Left ventricle myocardium inferior (tissue), 1 donor: Measurements from ENCODE around the gene MS4A8. TPM values are rescaled to one million over a fixed set of nuclear protein-coding genes. Genes with fewer than 3 reads are reported as not detected.

ENCODE experiments used
- DNase-seq: peaks from one replicate; pipeline ENCODE4 v3.0.0-alpha.2; 2020
- H3K27ac ChIP-seq: fragments of 200-600 bp; replicated peaks from 2 replicates; pipeline ENCODE4 v1.8.0; 2021
- H3K27me3 ChIP-seq: fragments of 200-600 bp; 2 replicates; pipeline ENCODE4 v1.8.0; 2021; ENCODE audit warnings: low read depth
- H3K36me3 ChIP-seq: fragments of 200-600 bp; 2 replicates; pipeline ENCODE4 v1.8.0; 2021
- H3K4me1 ChIP-seq: fragments of 200-600 bp; 2 replicates; pipeline ENCODE4 v1.8.0; 2021
- H3K4me3 ChIP-seq: fragments of 200-600 bp; 2 replicates; pipeline ENCODE4 v1.8.0; 2021; ENCODE audit warnings: mild to moderate bottlenecking, moderate library complexity
- H3K9me3 ChIP-seq: fragments of 200-600 bp; replicated peaks from 2 replicates; pipeline ENCODE4 v1.8.0; 2021
- intact Hi-C: fragments of 100-400 bp; cut with micrococcal nuclease; formaldehyde crosslinking; loops from one replicate; pipeline ENCODE4 v1.11.0; 2022
- total RNA-seq: library from RNA; stranded (reverse); fragmentation: NEBNext Ultra II Directional; extraction: Animal tissue kit (Norgen Biotek cat#: 25700); gene quantifications from one replicate; pipeline ENCODE4 v1.2.1, GENCODE V29; 2021
- TF ChIP-seq, protein P1 (sequence below): fragments of 200-600 bp; IDR thresholded peaks from 2 replicates; pipeline ENCODE4 v1.8.0; 2021; ENCODE audit warnings: antibody characterized with exemption, mild to moderate bottlenecking, borderline replicate concordance
- donor health status: DM: no; HTN: yes; CAD: no; lungs with severe emphysema.

Gene MS4A8
- total RNA-seq, 1 donor from 2014 or later: not detected

DNA sequence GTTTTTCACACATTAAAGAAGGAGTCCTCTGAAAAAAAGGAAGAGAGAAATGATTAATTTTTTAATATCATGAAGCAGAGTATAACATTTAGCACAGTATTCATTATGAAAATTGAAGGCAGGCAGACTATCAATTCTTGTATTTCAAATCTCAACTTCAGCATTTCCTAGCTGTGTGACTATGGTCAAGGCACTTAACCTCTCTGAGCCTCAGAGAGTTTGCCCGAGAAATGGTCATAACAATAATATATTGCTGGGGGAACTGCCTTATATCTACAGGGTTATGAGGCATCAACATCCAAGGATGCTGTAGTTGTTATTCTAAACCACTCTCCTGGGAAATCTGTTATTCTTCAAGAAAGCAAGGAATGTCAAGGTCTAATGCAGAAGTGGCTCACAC lies 26.2 kb downstream of the MS4A8 start:
- intact Hi-C loops: no loop called here
- no peak overlapping the region for H3K4me3 ChIP-seq
- no peaks in the 10 kb centered on the region for H3K36me3 ChIP-seq
- H3K27ac ChIP-seq: no peak overlapping the region
- no peaks in the 10 kb centered on the region for H3K4me1 ChIP-seq
- DNase-seq: no peak
- H3K9me3 ChIP-seq: no peaks in the 10 kb centered on the region
- peaks cover 29% of the 10 kb centered on the region for H3K27me3 ChIP-seq
- TF ChIP-seq, protein P1, sequence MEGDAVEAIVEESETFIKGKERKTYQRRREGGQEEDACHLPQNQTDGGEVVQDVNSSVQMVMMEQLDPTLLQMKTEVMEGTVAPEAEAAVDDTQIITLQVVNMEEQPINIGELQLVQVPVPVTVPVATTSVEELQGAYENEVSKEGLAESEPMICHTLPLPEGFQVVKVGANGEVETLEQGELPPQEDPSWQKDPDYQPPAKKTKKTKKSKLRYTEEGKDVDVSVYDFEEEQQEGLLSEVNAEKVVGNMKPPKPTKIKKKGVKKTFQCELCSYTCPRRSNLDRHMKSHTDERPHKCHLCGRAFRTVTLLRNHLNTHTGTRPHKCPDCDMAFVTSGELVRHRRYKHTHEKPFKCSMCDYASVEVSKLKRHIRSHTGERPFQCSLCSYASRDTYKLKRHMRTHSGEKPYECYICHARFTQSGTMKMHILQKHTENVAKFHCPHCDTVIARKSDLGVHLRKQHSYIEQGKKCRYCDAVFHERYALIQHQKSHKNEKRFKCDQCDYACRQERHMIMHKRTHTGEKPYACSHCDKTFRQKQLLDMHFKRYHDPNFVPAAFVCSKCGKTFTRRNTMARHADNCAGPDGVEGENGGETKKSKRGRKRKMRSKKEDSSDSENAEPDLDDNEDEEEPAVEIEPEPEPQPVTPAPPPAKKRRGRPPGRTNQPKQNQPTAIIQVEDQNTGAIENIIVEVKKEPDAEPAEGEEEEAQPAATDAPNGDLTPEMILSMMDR: no peak

DNA sequence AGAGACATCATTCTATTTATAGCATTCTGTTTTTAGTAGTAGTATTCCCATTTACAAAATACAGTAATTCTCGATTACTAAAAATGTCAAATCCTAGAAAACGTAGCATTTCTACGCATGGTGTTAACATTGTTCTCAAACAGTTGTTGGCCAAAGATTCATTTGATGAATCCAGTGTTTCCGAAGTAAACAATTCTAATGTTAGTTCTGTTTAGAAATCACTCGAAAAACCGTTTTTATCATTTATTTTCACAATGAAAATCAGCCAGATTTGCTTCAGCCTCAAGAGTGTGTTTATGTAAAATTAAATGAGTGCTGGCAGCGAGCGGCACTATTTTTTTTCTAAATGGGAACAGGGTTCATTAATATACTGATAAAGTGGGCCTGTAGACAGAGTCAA lies 32.2 kb downstream of the MS4A8 start:
- DNase-seq: no peak
- intact Hi-C loops: no loop called here
- Histone ChIP-seq H3K9me3 (no peaks in the 10 kb centered on the region), H3K4me1 (no peaks in the 10 kb centered on the region), H3K36me3 (no peaks in the 10 kb centered on the region), H3K27me3 (peaks cover 40% of the 10 kb centered on the region), H3K4me3 (no peak overlapping the region), H3K27ac (no peak overlapping the region)
- TF ChIP-seq, protein P1: no peak

DNA sequence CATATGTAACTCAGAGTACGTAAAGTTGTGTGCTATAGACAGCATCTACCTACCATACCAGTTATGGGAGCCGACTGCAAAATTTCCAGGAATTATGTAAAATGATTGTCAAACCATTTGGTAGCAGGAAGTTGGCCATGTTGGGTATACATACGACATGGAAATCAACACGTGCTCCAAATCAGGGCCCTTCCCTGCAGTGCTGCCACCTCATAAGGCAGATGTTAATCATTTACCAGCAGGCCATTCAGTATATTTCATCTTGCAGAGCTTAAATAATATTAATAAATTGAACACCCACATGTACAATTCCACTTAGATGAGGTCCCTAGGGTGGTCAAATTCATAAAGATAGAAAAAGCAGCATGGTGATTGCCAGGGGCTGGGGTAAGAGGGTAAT lies 34.9 kb downstream of the MS4A8 start:
- no peaks in the 10 kb centered on the region for H3K9me3 ChIP-seq
- H3K27ac ChIP-seq: no peak overlapping the region
- intact Hi-C loops: no loop called here
- H3K36me3 ChIP-seq: no peaks in the 10 kb centered on the region
- H3K4me3 ChIP-seq: no peak overlapping the region
- TF ChIP-seq, protein P1: no peak
- no peak for DNase-seq
- peaks cover 41% of the 10 kb centered on the region for H3K27me3 ChIP-seq
- no peaks in the 10 kb centered on the region for H3K4me1 ChIP-seq

DNA sequence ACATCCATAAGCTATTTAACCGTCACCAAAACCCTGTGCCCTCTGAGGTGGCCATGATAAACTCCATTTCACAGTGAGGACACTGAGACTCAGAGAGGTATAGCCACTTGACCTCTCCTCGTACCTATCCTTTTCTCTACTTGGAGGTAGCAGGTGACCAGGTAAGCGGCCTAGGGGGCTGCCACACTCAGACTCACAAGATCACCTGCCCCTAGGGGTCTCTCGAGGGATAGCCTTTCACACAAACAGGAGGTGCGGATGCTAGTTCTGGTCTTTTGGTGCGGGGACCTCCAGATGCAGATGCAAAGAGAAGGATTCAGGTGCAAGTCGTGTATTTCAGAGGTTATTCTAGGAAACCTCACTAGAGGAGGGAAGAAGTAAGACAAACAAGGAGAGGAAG lies 39.7 kb downstream of the MS4A8 start:
- H3K27me3 ChIP-seq: peaks cover 44% of the 10 kb centered on the region
- TF ChIP-seq, protein P1: no peak
- H3K4me1 ChIP-seq: no peaks in the 10 kb centered on the region
- H3K9me3 ChIP-seq: peaks cover 18% of the 10 kb centered on the region
- DNase-seq: no peak
- H3K4me3 ChIP-seq: no peak overlapping the region
- no peaks in the 10 kb centered on the region for H3K36me3 ChIP-seq
- intact Hi-C loops: no loop called here
- no peak overlapping the region for H3K27ac ChIP-seq

DNA sequence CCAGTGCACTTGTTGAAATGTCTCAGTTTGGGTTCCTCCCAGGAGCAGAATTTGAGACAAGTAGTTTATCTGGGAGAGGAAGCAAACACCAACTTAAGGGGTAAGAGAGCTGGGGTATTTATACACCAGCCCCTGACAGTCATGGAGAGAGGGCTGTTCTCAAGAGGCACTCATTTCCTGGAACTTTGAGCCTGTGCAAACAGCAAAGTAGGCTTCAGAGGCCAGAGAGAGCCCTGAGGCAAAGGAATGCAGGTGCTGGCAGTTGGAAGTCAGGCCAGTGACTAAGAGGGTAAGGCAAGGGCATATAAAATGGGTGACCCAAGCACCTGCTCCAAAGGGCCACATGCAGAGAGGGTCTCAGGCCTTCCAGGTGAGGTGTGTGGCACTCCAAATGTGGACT lies 41.2 kb downstream of the MS4A8 start:
- no peak overlapping the region for H3K27ac ChIP-seq
- intact Hi-C loops: no loop called here
- no peak overlapping the region for H3K4me3 ChIP-seq
- DNase-seq: no peak
- peaks cover 49% of the 10 kb centered on the region for H3K27me3 ChIP-seq
- H3K36me3 ChIP-seq: no peaks in the 10 kb centered on the region
- no peaks in the 10 kb centered on the region for H3K4me1 ChIP-seq
- H3K9me3 ChIP-seq: peaks cover 25% of the 10 kb centered on the region
- TF ChIP-seq, protein P1: no peak

DNA sequence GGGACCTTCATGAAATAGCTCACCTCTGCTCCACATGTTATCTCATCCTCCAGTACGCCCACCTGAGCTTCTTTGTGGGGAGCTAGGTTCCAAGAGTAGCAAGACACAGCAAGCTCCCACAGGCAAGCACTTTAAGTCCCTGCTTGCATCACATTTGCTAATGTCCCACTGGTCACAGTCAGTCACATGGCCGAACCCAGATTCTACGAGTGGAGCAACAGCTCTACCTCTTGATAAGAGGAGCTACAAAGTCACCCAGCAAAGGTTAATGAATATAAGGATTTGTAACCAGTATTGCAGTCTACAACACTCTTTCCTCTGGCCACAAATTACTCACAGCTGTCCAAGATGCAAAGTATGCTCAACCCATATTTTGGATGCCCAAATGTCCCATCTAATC lies 42.0 kb downstream of the MS4A8 start:
- intact Hi-C loops: no loop called here
- Histone ChIP-seq H3K9me3 (peaks cover 25% of the 10 kb centered on the region), H3K4me3 (no peak overlapping the region), H3K27ac (no peak overlapping the region), H3K27me3 (peaks cover 45% of the 10 kb centered on the region), H3K36me3 (no peaks in the 10 kb centered on the region), H3K4me1 (no peaks in the 10 kb centered on the region)
- no peak for DNase-seq
- TF ChIP-seq, protein P1: no peak
